Measurements from ENCODE around the gene CDK2. TPM values are rescaled to one million over a fixed set of nuclear protein-coding genes. Genes with fewer than 3 reads are reported as not detected.

CDK2 gene
- total and polyA plus RNA-seq, 9 of the 15 experiments (the other 6 are each of a cell fraction or from before 2014, with no cell fraction given) = 17.4 to 213 (median 109) TPM

GRCh38 chr12:55991110-55991509 is 24.5 kb downstream of the CDK2 start:
- Histone ChIP-seq H3K4me1 (replicated peaks in 1 of 2; ENCODE audit: control insufficient read depth in 2 of 2, insufficient read depth in 2 of 2, low read length in 2 of 2) (no peaks in the 10 kb centered on the region; a peak in 1 of 5 replicates), H2AFZ (ENCODE audit: low read depth, low read length) (no peak overlapping the region), H4K20me1 (replicated peaks; ENCODE audit: control insufficient read depth, insufficient read depth, low read length) (no peaks in the 10 kb centered on the region), H3K4me3 (no peak overlapping the region), H3K9ac (ENCODE audit: insufficient read depth in 1 of 2, low read depth in 2 of 2, low read length in 2 of 2) (no peak overlapping the region), H3K27ac (ENCODE audit: extremely low read depth, low read depth, low read length) (no peak overlapping the region), H3K27me3 (ENCODE audit: control insufficient read depth in 2 of 2, insufficient read depth in 2 of 2, low read length in 2 of 2) (no peaks in the 10 kb centered on the region), H3K9me3 (replicated peaks; ENCODE audit: control insufficient read depth, insufficient read depth, low read depth, low read length) (no peaks in the 10 kb centered on the region), H3K9me1 (ENCODE audit: control insufficient read depth, insufficient read depth, low read length) (no peaks in the 10 kb centered on the region), H3K36me3 (ENCODE audit: control insufficient read depth, insufficient read depth, low read length) (peaks cover 67% of the 10 kb centered on the region), H3K4me2 (ENCODE audit: insufficient read depth, low read length) (no peak overlapping the region), H3K79me2 (ENCODE audit: control insufficient read depth, insufficient read depth, low read length) (no peaks in the 10 kb centered on the region)
- no TSS peak for BruUV-seq (replicated peaks)
- ChIA-PET POLR2A (interaction anchor here (0.6 to 1.6 kb wide), 4 partner anchors 14 to 161 kb away, joined by 3 to 16 read pairs (median 3); partner anchors contain the start of gene RAB5B), CTCF (ENCODE audit: low intra/inter-chr PET ratio) (no interaction called here)
- in situ Hi-C loops (cut with MboI) = no loop called here
- ATAC-seq (no peak), DNase-seq (ENCODE audit: extremely low read depth in 1 of 4, low spot score in 3 of 4) (no peak), FAIRE-seq (no peak)
- 75% methylated on average over 3 of the region's 3 CpGs for whole genome bisulfite sequencing (ENCODE audit: insufficient coverage, low coverage, missing lambda C conversion rate)
- intact Hi-C loops (cut with micrococcal nuclease) = no loop called here
- TF ChIP-seq PRPF4 (IDR thresholded peaks at IDR 0.05; ENCODE audit: insufficient read depth, low read depth, low read length, poor library complexity, severe bottlenecking) (no peak), CTCF (IDR thresholded peaks at IDR 0.05 in 2 of 3, conservative IDR thresholded peaks at IDR 0.05 in 1 of 3; ENCODE audit: insufficient read depth in 2 of 3, low read depth in 1 of 3, low read length in 3 of 3) (no peak), ZBTB1 (CRISPR knock-in tag; IDR thresholded peaks at IDR 0.05; ENCODE audit: borderline replicate concordance, low read depth) (no peak), ZBTB40 (IDR thresholded peaks at IDR 0.05) (no peak), ZBTB40 (CRISPR knock-in tag; IDR thresholded peaks at IDR 0.05) (no peak), TGIF2 (CRISPR knock-in tag; IDR thresholded peaks at IDR 0.05) (no peak), ZNF778 (CRISPR knock-in tag; IDR thresholded peaks at IDR 0.05) (no peak), RCOR1 (IDR thresholded peaks at IDR 0.05; ENCODE audit: borderline replicate concordance in 1 of 2, low read depth in 2 of 2, low read length in 2 of 2) (no peak), PCBP2 (IDR thresholded peaks at IDR 0.05; ENCODE audit: low read depth, low read length, poor library complexity, severe bottlenecking) (no peak)
- TF ChIP-seq, protein P1, sequence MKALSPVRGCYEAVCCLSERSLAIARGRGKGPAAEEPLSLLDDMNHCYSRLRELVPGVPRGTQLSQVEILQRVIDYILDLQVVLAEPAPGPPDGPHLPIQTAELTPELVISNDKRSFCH (CRISPR knock-in tag; IDR thresholded peaks at IDR 0.05) = no peak
- TF ChIP-seq, protein P1 (tag; IDR thresholded peaks at IDR 0.05) = no peak
